HCT116 (cell line): ENCODE results near the gene C1orf50. TPM values are rescaled to one million over a fixed set of nuclear protein-coding genes. Genes with fewer than 3 reads are reported as not detected.

Experiments
- ATAC-seq: fragments of 200-7000 bp; cut with Tn5 transposase; 2 replicates; pipeline ENCODE4 v1.9.1; 2020; ENCODE audit warnings: mild to moderate bottlenecking, moderate library complexity
- BruUV-seq: library from RNA; stranded (reverse); fragments of 400-500 nt; replicated peaks from 2 replicates; lab custom pipeline; 2021; lab: Mats Ljungman, UMichigan
- CTCF ChIA-PET: fragments of 300-600 bp; sonication (Branson Sonifier 250); formaldehyde crosslinking; loops from one replicate; lab custom pipeline; 2021; ENCODE audit warnings: antibody characterized with exemption; lab: Charles Lee
- POLR2A ChIA-PET: fragments of 300-600, 350-600 bp; sonication (Branson Sonifier 250); formaldehyde crosslinking; loops from one replicate; lab custom pipeline; 2021; ENCODE audit warnings: antibody characterized with exemption; lab: Charles Lee
- RAD21 ChIA-PET, 2 experiments: fragments of 300-600 bp; sonication (Branson Sonifier 250); formaldehyde crosslinking; loops; one replicate each; lab custom pipeline; 2023; ENCODE audit warnings: low total read pairs in 2 of 2; ENCODE audit not compliant: uncharacterized antibody in 2 of 2, unreplicated experiment in 2 of 2, low non-redundant PET in 1 of 2; lab: Charles Lee
- DNase-seq: peaks from one replicate; pipeline ENCODE4 v3.0.0-alpha.2; 2010; ENCODE audit warnings: low read depth, low spot score
- H2AFZ ChIP-seq: fragments of 200-600 bp; shearing (Covaris generic), sonication (generic); 2 replicates; pipeline ENCODE4 v1.6.1; 2017; ENCODE audit warnings: low read depth, mixed run types, mixed read lengths, antibody characterized with exemption, low read length; ENCODE audit not compliant: poor library complexity, severe bottlenecking
- H3K27ac ChIP-seq: 2 replicates; pipeline ENCODE4 v1.5.1; 2012; ENCODE audit warnings: low read depth, low read length
- H3K27me3 ChIP-seq: fragments of 200-600 bp; sonication (generic); 2 replicates; pipeline ENCODE4 v1.6.1; 2016; ENCODE audit warnings: mixed run types, low read length, mixed read lengths; ENCODE audit not compliant: insufficient read depth
- H3K36me3 ChIP-seq, 2 experiments: fragments of 200-500 bp in 1 of 2; fragments of 200-600 bp in 1 of 2; sonication (Bioruptor generic) in 1 of 2; sonication (generic) in 1 of 2; 2 replicates each; pipeline versions ENCODE4 v1.5.1 to v1.6.1; 2014 to 2016; ENCODE audit warnings: low read length in 2 of 2, inconsistent platforms in 1 of 2, mixed read lengths in 1 of 2, mixed run types in 1 of 2; ENCODE audit not compliant: insufficient read depth in 2 of 2, control insufficient read depth in 1 of 2
- H3K4me1 ChIP-seq, 2 experiments: fragments of 200-600 bp in 1 of 2; sonication (generic) in 1 of 2; 2 replicates each; pipeline versions ENCODE4 v1.5.1 to v1.6.1; 2012 to 2017; ENCODE audit warnings: low read length in 2 of 2, inconsistent platforms in 1 of 2, mild to moderate bottlenecking in 1 of 2, mixed read lengths in 1 of 2, mixed run types in 1 of 2, moderate library complexity in 1 of 2; ENCODE audit not compliant: insufficient read depth in 2 of 2, control insufficient read depth in 1 of 2
- H3K4me2 ChIP-seq: fragments of 200-600 bp; sonication (generic); 2 replicates; pipeline ENCODE4 v1.6.1; 2017; ENCODE audit warnings: mixed run types, low read length, mixed read lengths
- H3K4me3 ChIP-seq, 2 experiments: fragments of 200-600 bp in 1 of 2; sonication (generic) in 1 of 2; replicated peaks in 1 of 2; 2 replicates each; pipeline ENCODE4 v1.5.1; 2011 to 2016; ENCODE audit warnings: low read length in 2 of 2, control low read depth in 1 of 2, low read depth in 1 of 2, mild to moderate bottlenecking in 1 of 2, mixed read lengths in 1 of 2, mixed run types in 1 of 2
- H3K79me2 ChIP-seq: fragments of 200-600 bp; sonication (generic); 2 replicates; pipeline ENCODE4 v1.6.1; 2017; ENCODE audit warnings: mild to moderate bottlenecking, mixed run types, low read length, moderate library complexity, mixed read lengths; ENCODE audit not compliant: insufficient read depth
- H3K9ac ChIP-seq: fragments of 200-600 bp; sonication (generic); 2 replicates; pipeline ENCODE4 v1.6.1; 2016; ENCODE audit warnings: low read length, mixed read lengths
- H3K9me2 ChIP-seq: fragments of 200-600 bp; sonication (generic), shearing (Covaris generic); 2 replicates; pipeline ENCODE4 v1.6.1; 2017; ENCODE audit warnings: mixed run types, mild to moderate bottlenecking, moderate library complexity; ENCODE audit not compliant: insufficient read depth
- H3K9me3 ChIP-seq, 2 experiments: fragments of 200-500 bp in 1 of 2; fragments of 200-600 bp in 1 of 2; sonication (Bioruptor generic) in 1 of 2; sonication (generic) in 1 of 2; 2 replicates each; pipeline ENCODE4 v1.6.1; 2014 to 2017; ENCODE audit warnings: low read length in 2 of 2, mixed read lengths in 2 of 2, inconsistent platforms in 1 of 2, low read depth in 1 of 2, mild to moderate bottlenecking in 1 of 2, mixed run types in 1 of 2, moderate library complexity in 1 of 2; ENCODE audit not compliant: control insufficient read depth in 1 of 2, insufficient read depth in 1 of 2
- H4K20me1 ChIP-seq: fragments of 200-600 bp; sonication (generic), shearing (Covaris generic); 2 replicates; pipeline ENCODE4 v1.6.1; 2017; ENCODE audit warnings: mixed run types, mild to moderate bottlenecking, moderate library complexity; ENCODE audit not compliant: insufficient read depth
- ATF3 ChIP-seq: IDR thresholded peaks from 2 replicates; pipeline ENCODE4 v1.6.1; 2012
- CBX3 ChIP-seq: IDR thresholded peaks from 2 replicates; pipeline ENCODE4 v1.6.1; 2012; ENCODE audit warnings: low read depth
- CEBPB ChIP-seq: IDR thresholded peaks from 2 replicates; pipeline ENCODE4 v1.6.1; 2012; ENCODE audit warnings: low read depth
- CTCF ChIP-seq, 3 experiments: fragments of 200-600 bp in 1 of 3; sonication (generic) in 1 of 3; IDR thresholded peaks in 2 of 3; conservative IDR thresholded peaks in 1 of 3; 2 replicates each; pipeline ENCODE4 v1.5.1; 2012 to 2017; ENCODE audit warnings: low read depth in 2 of 3, low read length in 2 of 3, antibody characterized with exemption in 1 of 3, borderline replicate concordance in 1 of 3, control low read depth in 1 of 3, mild to moderate bottlenecking in 1 of 3, mixed read lengths in 1 of 3, mixed run types in 1 of 3, moderate library complexity in 1 of 3; ENCODE audit not compliant: insufficient read depth in 1 of 3
- ELF1 ChIP-seq: IDR thresholded peaks from 2 replicates; pipeline ENCODE4 v1.6.1; 2012; ENCODE audit warnings: low read depth, borderline replicate concordance
- EZH2 ChIP-seq: fragments of 200-600 bp; sonication (generic); IDR thresholded peaks from 2 replicates; pipeline ENCODE4 v1.6.1; 2017; ENCODE audit warnings: antibody characterized with exemption, mixed run types
- EZH2phosphoT487 ChIP-seq: fragments of 200-600 bp; IDR thresholded peaks from 2 replicates; pipeline ENCODE4 v1.6.1; 2018; ENCODE audit warnings: antibody characterized with exemption, borderline replicate concordance
- JUND ChIP-seq: IDR thresholded peaks from 2 replicates; pipeline ENCODE4 v1.6.1; 2012
- POLR2A ChIP-seq: IDR thresholded peaks from 2 replicates; pipeline ENCODE4 v1.7.0; 2011; ENCODE audit warnings: borderline replicate concordance; ENCODE audit not compliant: insufficient read depth, insufficient read length; ENCODE audit errors: extremely low read depth
- POLR2AphosphoS5 ChIP-seq: IDR thresholded peaks from 2 replicates; pipeline ENCODE4 v1.6.1; 2011; ENCODE audit warnings: mild to moderate bottlenecking, low read depth, low read length, moderate library complexity
- RAD21 ChIP-seq: IDR thresholded peaks from 2 replicates; pipeline ENCODE4 v1.6.1; 2012; ENCODE audit warnings: low read depth, mild to moderate bottlenecking
- SIN3A ChIP-seq: IDR thresholded peaks from 2 replicates; pipeline ENCODE4 v1.6.1; 2012; ENCODE audit warnings: low read depth
- SP1 ChIP-seq: IDR thresholded peaks from 2 replicates; pipeline ENCODE4 v1.6.1; 2012; ENCODE audit warnings: low read depth
- TCF7L2 ChIP-seq: IDR thresholded peaks from 2 replicates; pipeline ENCODE4 v1.7.0; 2011; ENCODE audit warnings: borderline replicate concordance, inconsistent platforms; ENCODE audit not compliant: insufficient read depth, insufficient read length; ENCODE audit errors: extremely low read depth
- YY1 ChIP-seq: IDR thresholded peaks from 2 replicates; pipeline ENCODE4 v1.6.1; 2011; ENCODE audit warnings: low read length, low read depth, moderate library complexity, mild to moderate bottlenecking; ENCODE audit not compliant: insufficient replicate concordance; ENCODE audit errors: extremely low read depth
- ZFX ChIP-seq: fragments of 450-650 bp; IDR thresholded peaks from 2 replicates; pipeline ENCODE4 v1.6.1; 2017
- ZNF274 ChIP-seq: fragments of 200-500 bp; sonication (Bioruptor generic); IDR thresholded peaks from 2 replicates; pipeline ENCODE4 v1.6.1; 2014; ENCODE audit warnings: mild to moderate bottlenecking, low read depth, low read length, inconsistent platforms
- intact Hi-C: fragments of 100-400 bp; cut with micrococcal nuclease; formaldehyde crosslinking; loops from 2 replicates; pipeline ENCODE4 v1.10.0; 2022
- total RNA-seq: library from RNA; stranded (reverse); gene quantifications from one replicate; pipeline ENCODE4 v1.2.1, GENCODE V29; 2021; ENCODE audit not compliant: unreplicated experiment
- TF ChIP-seq, protein P1 (sequence below): IDR thresholded peaks from 2 replicates; pipeline ENCODE4 v1.6.1; 2012
- TF ChIP-seq, protein P2 (sequence below): IDR thresholded peaks from 2 replicates; pipeline ENCODE4 v1.6.1; 2011; ENCODE audit warnings: mild to moderate bottlenecking, low read length, moderate library complexity; ENCODE audit not compliant: insufficient replicate concordance; ENCODE audit errors: extremely low read depth

The C1orf50 gene
- total RNA-seq, 1 experiment from 2014 or later, result 5.8 TPM

DNA sequence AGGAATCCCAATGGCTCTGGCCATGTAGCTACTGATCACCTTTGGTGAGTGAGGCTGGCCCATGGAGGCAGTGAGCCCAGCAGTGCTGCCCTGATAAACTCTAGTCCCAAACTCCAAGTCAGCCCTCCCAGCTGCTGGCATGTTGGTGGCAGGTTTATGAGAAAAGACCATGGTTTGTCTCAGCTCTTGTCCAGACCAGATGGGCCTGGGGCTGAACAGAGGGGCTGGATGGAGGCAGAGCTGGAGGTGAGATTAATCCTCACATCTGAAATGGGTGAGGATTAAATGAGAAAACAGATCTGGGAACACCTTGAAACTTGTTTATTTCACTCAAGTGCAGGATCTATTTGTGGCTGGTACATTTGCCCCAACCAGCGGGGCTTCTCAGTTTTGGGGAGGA, 21.0 kb downstream of the C1orf50 start:
- DNase-seq (no peak), ATAC-seq (no peak)
- RAD21 ChIA-PET, result no interaction called here
- TF ChIP-seq POLR2A (no peak), SP1 (no peak), EZH2phosphoT487 (no peak), JUND (no peak), ZFX (no peak), ELF1 (no peak), RAD21 (no peak), CTCF (IDR thresholded peaks at IDR 0.05 in 2 of 3, conservative IDR thresholded peaks at IDR 0.05 in 1 of 3; ENCODE audit: borderline replicate concordance in 1 of 3, insufficient read depth in 1 of 3, low read depth in 2 of 3, low read length in 2 of 3) (no peak), CBX3 (no peak), YY1 (no peak), ZNF274 (no peak), EZH2 (no peak), SIN3A (no peak), TCF7L2 (no peak), ATF3 (no peak), POLR2AphosphoS5 (no peak), CEBPB (no peak)
- TF ChIP-seq, protein P1, sequence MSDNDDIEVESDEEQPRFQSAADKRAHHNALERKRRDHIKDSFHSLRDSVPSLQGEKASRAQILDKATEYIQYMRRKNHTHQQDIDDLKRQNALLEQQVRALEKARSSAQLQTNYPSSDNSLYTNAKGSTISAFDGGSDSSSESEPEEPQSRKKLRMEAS, result no peak
- TF ChIP-seq, protein P2, sequence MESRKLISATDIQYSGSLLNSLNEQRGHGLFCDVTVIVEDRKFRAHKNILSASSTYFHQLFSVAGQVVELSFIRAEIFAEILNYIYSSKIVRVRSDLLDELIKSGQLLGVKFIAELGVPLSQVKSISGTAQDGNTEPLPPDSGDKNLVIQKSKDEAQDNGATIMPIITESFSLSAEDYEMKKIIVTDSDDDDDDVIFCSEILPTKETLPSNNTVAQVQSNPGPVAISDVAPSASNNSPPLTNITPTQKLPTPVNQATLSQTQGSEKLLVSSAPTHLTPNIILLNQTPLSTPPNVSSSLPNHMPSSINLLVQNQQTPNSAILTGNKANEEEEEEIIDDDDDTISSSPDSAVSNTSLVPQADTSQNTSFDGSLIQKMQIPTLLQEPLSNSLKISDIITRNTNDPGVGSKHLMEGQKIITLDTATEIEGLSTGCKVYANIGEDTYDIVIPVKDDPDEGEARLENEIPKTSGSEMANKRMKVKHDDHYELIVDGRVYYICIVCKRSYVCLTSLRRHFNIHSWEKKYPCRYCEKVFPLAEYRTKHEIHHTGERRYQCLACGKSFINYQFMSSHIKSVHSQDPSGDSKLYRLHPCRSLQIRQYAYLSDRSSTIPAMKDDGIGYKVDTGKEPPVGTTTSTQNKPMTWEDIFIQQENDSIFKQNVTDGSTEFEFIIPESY, result no peak
- H3K4me3 ChIP-seq, result no peak overlapping the region
- intact Hi-C loops, result no loop called here
- BruUV-seq, result no TSS peak
- H3K27me3 ChIP-seq, result no peaks in the 10 kb centered on the region
- peaks cover 0 to 4% of the 10 kb centered on the region in 2 experiments; a peak in 1 of 4 replicates for H3K4me1 ChIP-seq
- no peaks in the 10 kb centered on the region for H4K20me1 ChIP-seq
- H3K36me3 ChIP-seq, result no peaks in the 10 kb centered on the region
- no peak overlapping the region for H3K27ac ChIP-seq
- CTCF ChIA-PET, result no interaction called here
- H3K4me2 ChIP-seq, result no peak overlapping the region
- no peak overlapping the region for H2AFZ ChIP-seq
- no peak overlapping the region for H3K9ac ChIP-seq
- POLR2A ChIA-PET, result no interaction called here
- no peaks in the 10 kb centered on the region for H3K9me3 ChIP-seq
- H3K9me2 ChIP-seq, result no peaks in the 10 kb centered on the region
- H3K79me2 ChIP-seq, result no peaks in the 10 kb centered on the region
